Esophagus squamous epithelium (tissue), 5 donors: ENCODE measurements around the gene NUP88. TPM values are rescaled to one million over a fixed set of nuclear protein-coding genes. Genes with fewer than 3 reads are reported as not detected.
"Not testable (repeated sequence)": the region's sequence is repeated elsewhere in the genome, so short reads cannot be mapped to it uniquely, and the experiment has no call there.

Experiments
- DNase-seq: peaks from one replicate; lab custom pipeline; 2025; lab: John Stamatoyannopoulos, UW
- H3K27ac ChIP-seq, 4 donors: fragments of 200-600 bp; sonication (generic); one replicate each; pipeline ENCODE4 v1.5.1; 2016 to 2019; ENCODE audit warnings: mild to moderate bottlenecking in 1 of 4
- H3K27me3 ChIP-seq, 4 donors: fragments of 200-600 bp; sonication (generic); 1 replicate in 3 of 4; 2 replicates in 1 of 4; pipeline versions ENCODE4 v1.5.1 to v1.6.0; 2017 to 2021; ENCODE audit warnings: antibody characterized with exemption in 1 of 4
- H3K36me3 ChIP-seq, 3 donors: fragments of 200-600 bp; sonication (generic); one replicate each; pipeline ENCODE4 v1.5.1; 2016 to 2019
- H3K4me1 ChIP-seq, 3 donors: fragments of 200-600 bp; sonication (generic); one replicate each; pipeline ENCODE4 v1.5.1; 2017 to 2019
- H3K4me3 ChIP-seq, 4 donors: fragments of 200-600 bp; sonication (generic); 1 replicate in 3 of 4; 2 replicates in 1 of 4; pipeline ENCODE4 v1.5.1; 2016 to 2019; ENCODE audit warnings: mild to moderate bottlenecking in 2 of 4, moderate library complexity in 1 of 4
- H3K9me3 ChIP-seq, 3 donors: fragments of 200-600 bp; sonication (generic); one replicate each; pipeline ENCODE4 v1.5.1; 2016 to 2019
- CTCF ChIP-seq, 6 experiments: fragments of 450-650 bp in 4 of 6; fragments of 200-600 bp in 2 of 6; sonication (generic) in 2 of 6; IDR thresholded peaks; one replicate each; pipeline ENCODE4 v1.5.1; 2016 to 2019; ENCODE audit warnings: antibody characterized with exemption in 6 of 6, mild to moderate bottlenecking in 4 of 6, moderate library complexity in 4 of 6
- POLR2A ChIP-seq, 4 donors: fragments of 450-650 bp; IDR thresholded peaks; one replicate each; pipeline ENCODE4 v1.6.1; 2017; ENCODE audit warnings: antibody characterized with exemption in 4 of 4, mild to moderate bottlenecking in 4 of 4, moderate library complexity in 3 of 4
- WGBS, 2 donors: methylation state at CpG; one replicate each; pipeline ENCODE4 v1.1.5; 2018; 5-methylcytosine and 5-hydroxymethylcytosine counted together
- intact Hi-C: fragments of 100-400 bp; cut with DNase I; formaldehyde crosslinking; loops from one replicate; pipeline ENCODE4 v1.15.0; 2022
- total RNA-seq, 4 donors: library from RNA; depleted of rRNA; stranded (reverse); fragments of >200 nt; gene quantifications; one replicate each; pipeline ENCODE4 v1.1.0, GENCODE V29; 2016
- donor health status: DM: yes; HTN: yes; CAD: no.

NUP88 gene
- total RNA-seq, 4 donors from 2014 or later: 35.7 to 79.5 (median 69.5) TPM

- TF ChIP-seq CTCF (IDR thresholded peaks at IDR 0.05): no peak
- no peak for TF ChIP-seq POLR2A (IDR thresholded peaks at IDR 0.05)
- intact Hi-C loops: no loop called here
- H3K4me3 ChIP-seq: peak overlapping the region; percentile 67 to 92 (median 74)
- peaks cover 9 to 45% (median 21%) of the 10 kb centered on the region in 3 donors for H3K4me1 ChIP-seq
- peak overlapping the region in 3 of 4 donors; percentile 70 to 89 (median 75) for H3K27ac ChIP-seq
- DNase-seq: no peak
- H3K36me3 ChIP-seq: peaks cover 6 to 59% (median 28%) of the 10 kb centered on the region in 3 donors
- WGBS, 2 donors: 22 to 36% methylated on average over 5 of the region's 5 CpGs
- no peaks in the 10 kb centered on the region for H3K27me3 ChIP-seq
- no peaks in the 10 kb centered on the region for H3K9me3 ChIP-seq
Measured at GRCh38 chr17:5437721-5438317, 18.4 kb upstream of the NUP88 start.

GRCh38 chr17:5435781-5436315 is 16.4 kb upstream of the NUP88 start:
- intact Hi-C loops, DNase-seq, H3K9me3 ChIP-seq, H3K27ac ChIP-seq, H3K4me3 ChIP-seq, H3K27me3 ChIP-seq: not testable (repeated sequence)
- Histone ChIP-seq H3K36me3 (peaks cover 6 to 69% (median 31%) of the 10 kb centered on the region in 3 donors), H3K4me1 (peaks cover 9 to 60% (median 23%) of the 10 kb centered on the region in 3 donors)
- 75 to 81% methylated on average over 7 to 12 of the region's 12 CpGs for WGBS, 2 donors

DNA sequence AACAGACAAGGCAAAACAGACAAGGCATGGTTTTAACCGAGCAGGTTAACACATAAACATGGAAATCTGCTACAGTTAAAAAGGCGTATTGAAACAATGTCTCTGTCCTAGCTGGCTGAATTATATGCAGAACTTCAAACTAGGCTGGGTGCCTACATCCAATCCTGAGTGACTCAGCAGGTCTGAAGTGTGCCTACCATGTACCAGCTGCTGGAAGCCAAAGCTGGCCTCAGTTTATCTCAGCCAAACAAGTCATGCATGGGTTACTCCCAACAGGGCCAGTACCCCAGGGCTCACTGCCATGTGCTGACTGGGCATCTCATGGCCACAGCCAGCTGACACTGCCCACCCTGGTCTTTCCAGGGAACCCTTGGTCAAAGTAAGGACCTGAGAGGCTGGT is 15.5 kb upstream of the NUP88 start:
- 88 to 100% methylated on average over 2 of the region's 2 CpGs for WGBS, 2 donors
- peaks cover 9 to 68% (median 24%) of the 10 kb centered on the region in 3 donors for H3K4me1 ChIP-seq
- TF ChIP-seq CTCF (IDR thresholded peaks at IDR 0.05): no peak
- TF ChIP-seq POLR2A (IDR thresholded peaks at IDR 0.05): no peak
- intact Hi-C loops: no loop called here
- H3K36me3 ChIP-seq: peaks cover 6 to 77% (median 31%) of the 10 kb centered on the region in 3 donors
- peak overlapping the region in 1 of 4 donors; percentile 13 for H3K27ac ChIP-seq
- H3K4me3 ChIP-seq: no peak overlapping the region
- H3K27me3 ChIP-seq: no peaks in the 10 kb centered on the region
- no peaks in the 10 kb centered on the region for H3K9me3 ChIP-seq
- no peak for DNase-seq

GRCh38 chr17:5431949-5432556 is 12.6 kb upstream of the NUP88 start:
- no peak for DNase-seq
- Histone ChIP-seq H3K36me3 (peaks cover 6 to 99% (median 32%) of the 10 kb centered on the region in 3 donors), H3K9me3 (no peaks in the 10 kb centered on the region), H3K27ac (peak overlapping the region in 3 of 4 donors; percentile 16 to 77 (median 60)), H3K27me3 (no peaks in the 10 kb centered on the region), H3K4me1 (peaks cover 0 to 53% (median 7%) of the 10 kb centered on the region in 3 donors), H3K4me3 (no peak overlapping the region)
- no peak for TF ChIP-seq POLR2A (IDR thresholded peaks at IDR 0.05)
- TF ChIP-seq CTCF (IDR thresholded peaks at IDR 0.05): no peak
- intact Hi-C loops: no loop called here
- WGBS, 2 donors: 52 to 53% methylated on average over 3 of the region's 3 CpGs

GRCh38 chr17:5431234-5431633 is 11.8 kb upstream of the NUP88 start:
- intact Hi-C loops, DNase-seq, H3K4me3 ChIP-seq, H3K9me3 ChIP-seq, H3K27me3 ChIP-seq: not testable (repeated sequence)
- H3K4me1 ChIP-seq: peaks cover 0 to 45% (median 3%) of the 10 kb centered on the region in 3 donors
- WGBS, 2 donors: 74 to 80% methylated on average over 4 to 5 of the region's 5 CpGs
- H3K36me3 ChIP-seq: peaks cover 6 to 99% (median 33%) of the 10 kb centered on the region in 3 donors
- H3K27ac ChIP-seq: peak overlapping the region in 3 of 4 donors; percentile 63 to 77 (median 65)
